GM12874 (cell line): ENCODE results near the gene IL22RA2.

Experiments used
- TF ChIP-seq, protein P1 (sequence below): IDR thresholded peaks from 2 replicates; pipeline ENCODE4 v1.5.1; 2011; ENCODE audit warnings: low read depth, mild to moderate bottlenecking, control low read depth, low read length, moderate library complexity; ENCODE audit not compliant: insufficient read depth

The IL22RA2 gene

GRCh38 chr6:137161949-137162348, 11.5 kb downstream of the IL22RA2 start:
- TF ChIP-seq, protein P1, sequence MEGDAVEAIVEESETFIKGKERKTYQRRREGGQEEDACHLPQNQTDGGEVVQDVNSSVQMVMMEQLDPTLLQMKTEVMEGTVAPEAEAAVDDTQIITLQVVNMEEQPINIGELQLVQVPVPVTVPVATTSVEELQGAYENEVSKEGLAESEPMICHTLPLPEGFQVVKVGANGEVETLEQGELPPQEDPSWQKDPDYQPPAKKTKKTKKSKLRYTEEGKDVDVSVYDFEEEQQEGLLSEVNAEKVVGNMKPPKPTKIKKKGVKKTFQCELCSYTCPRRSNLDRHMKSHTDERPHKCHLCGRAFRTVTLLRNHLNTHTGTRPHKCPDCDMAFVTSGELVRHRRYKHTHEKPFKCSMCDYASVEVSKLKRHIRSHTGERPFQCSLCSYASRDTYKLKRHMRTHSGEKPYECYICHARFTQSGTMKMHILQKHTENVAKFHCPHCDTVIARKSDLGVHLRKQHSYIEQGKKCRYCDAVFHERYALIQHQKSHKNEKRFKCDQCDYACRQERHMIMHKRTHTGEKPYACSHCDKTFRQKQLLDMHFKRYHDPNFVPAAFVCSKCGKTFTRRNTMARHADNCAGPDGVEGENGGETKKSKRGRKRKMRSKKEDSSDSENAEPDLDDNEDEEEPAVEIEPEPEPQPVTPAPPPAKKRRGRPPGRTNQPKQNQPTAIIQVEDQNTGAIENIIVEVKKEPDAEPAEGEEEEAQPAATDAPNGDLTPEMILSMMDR: no peak

DNA sequence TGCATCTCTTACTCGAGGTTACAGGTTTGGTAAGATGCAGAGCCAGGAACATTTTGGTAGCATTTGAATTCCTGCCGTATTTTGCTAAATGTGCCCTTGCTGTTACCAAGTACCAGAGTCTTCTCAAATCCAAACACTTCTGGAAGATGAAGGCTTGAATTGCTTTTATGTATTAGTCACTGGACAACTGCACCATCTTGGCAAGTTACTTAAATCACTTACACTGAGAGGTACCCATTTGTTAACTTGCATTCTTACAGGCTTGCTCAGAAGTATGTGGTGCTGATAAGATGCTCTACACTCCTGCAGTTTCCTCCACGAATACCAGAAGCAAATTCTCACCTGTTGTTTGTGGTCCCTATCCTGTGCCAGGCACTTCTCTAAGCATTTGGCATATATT, 12.7 kb downstream of the IL22RA2 start:
- TF ChIP-seq, protein P1: no peak

DNA sequence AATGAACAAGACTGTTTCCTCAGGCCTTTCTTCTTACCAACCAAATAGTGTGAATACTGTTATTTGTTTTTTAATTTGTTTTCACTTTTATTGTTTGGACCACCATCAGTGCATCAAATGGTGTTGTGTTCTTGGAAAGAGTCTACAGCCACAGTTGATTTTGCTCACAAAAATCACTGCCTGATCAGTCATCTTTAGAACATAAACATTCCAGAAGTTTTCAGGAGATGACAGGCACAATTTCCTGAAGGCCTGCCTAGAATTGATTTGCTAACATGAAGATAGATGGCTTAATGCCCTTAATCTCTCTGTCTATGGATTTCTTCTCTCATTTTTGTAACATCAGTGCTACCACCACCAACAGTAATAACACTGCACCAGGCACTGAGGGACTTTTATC, 13.5 kb downstream of the IL22RA2 start:
- TF ChIP-seq, protein P1: no peak

DNA sequence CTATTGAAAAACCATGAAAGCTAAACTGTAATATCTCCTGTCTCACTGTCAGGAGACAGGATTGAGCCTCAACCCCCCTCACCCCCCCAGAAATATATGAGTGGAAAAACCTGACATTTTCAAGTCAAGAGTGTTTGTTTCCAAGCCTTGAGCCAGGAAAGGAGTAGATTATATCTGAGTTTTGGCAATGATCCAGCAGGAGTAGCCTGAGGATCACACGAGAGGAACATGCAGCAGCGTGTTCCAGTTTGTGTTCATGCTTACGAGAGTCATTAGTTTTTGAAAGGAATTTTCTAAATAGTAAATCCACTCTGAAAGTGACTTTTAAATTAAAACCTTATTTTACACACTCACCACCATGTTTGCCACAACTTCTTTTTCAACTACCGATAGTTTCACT, 15.8 kb downstream of the IL22RA2 start:
- TF ChIP-seq, protein P1: no peak

GRCh38 chr6:137156650-137157049, 16.8 kb downstream of the IL22RA2 start:
- TF ChIP-seq, protein P1: no peak

DNA sequence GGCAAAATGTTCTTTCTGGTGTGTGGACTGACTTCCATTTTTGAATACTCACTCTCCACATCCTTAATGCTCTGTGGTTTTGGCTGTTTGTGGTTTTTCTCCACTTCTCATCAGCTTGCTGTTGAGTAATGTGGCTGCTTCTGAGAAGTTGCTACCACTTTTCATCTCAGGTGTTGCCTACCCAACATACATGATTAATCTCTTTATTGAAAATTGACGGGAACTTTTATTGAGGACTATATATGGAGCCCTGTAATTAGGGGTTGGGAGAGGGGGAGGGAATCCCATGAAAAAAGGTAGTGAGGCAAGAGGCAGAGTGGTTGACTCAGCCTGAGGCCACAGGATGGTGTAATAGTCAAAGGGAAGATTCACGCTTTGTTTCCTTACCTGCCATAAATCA, 17.6 kb downstream of the IL22RA2 start:
- TF ChIP-seq, protein P1: no peak

DNA sequence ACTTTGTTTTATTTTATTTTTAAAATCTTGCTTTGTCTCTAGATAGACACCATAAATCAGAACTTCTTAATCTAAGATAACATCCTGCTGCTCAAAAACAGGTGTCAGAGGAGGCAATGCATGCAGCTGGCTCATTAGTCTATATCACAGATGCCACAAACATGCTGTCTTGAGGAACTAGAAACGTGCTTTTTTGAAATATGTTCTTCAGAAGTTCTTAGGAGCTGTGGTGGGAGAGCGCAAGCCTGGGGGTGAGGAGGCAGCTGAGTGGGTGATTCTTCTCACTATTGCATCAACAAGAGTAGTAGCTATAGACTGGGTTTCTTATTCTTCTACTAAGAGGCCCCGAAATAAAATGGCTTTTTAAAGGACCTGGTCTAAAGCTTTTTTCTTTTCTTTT, 23.4 kb downstream of the IL22RA2 start:
- TF ChIP-seq, protein P1: no peak

- TF ChIP-seq, protein P1: no peak
Observed at GRCh38 chr6:137149035-137149393, 24.4 kb downstream of the IL22RA2 start.
